T-helper 1 cell treated with Interleukin-12 subunit alpha and Interleukin-12 subunit beta and Interleukin-4 antibody, amounts not matched to agents 30 ng/mL and 1 ng/mL, for 36 hours (primary cell): ENCODE measurements around the gene BCO1. TPM values are rescaled to one million over a fixed set of nuclear protein-coding genes. Genes with fewer than 3 reads are reported as not detected.

Experiments
- intact Hi-C: fragments of 100-400 bp; cut with micrococcal nuclease; formaldehyde crosslinking; loops from one replicate; pipeline ENCODE4 v1.15.1; 2024
- total RNA-seq: library from RNA; stranded (reverse); gene quantifications from 2 replicates; pipeline ENCODE4 v1.2.3, GENCODE V29; 2022

The BCO1 gene
- total RNA-seq, 1 donor from 2014 or later, result not detected

DNA sequence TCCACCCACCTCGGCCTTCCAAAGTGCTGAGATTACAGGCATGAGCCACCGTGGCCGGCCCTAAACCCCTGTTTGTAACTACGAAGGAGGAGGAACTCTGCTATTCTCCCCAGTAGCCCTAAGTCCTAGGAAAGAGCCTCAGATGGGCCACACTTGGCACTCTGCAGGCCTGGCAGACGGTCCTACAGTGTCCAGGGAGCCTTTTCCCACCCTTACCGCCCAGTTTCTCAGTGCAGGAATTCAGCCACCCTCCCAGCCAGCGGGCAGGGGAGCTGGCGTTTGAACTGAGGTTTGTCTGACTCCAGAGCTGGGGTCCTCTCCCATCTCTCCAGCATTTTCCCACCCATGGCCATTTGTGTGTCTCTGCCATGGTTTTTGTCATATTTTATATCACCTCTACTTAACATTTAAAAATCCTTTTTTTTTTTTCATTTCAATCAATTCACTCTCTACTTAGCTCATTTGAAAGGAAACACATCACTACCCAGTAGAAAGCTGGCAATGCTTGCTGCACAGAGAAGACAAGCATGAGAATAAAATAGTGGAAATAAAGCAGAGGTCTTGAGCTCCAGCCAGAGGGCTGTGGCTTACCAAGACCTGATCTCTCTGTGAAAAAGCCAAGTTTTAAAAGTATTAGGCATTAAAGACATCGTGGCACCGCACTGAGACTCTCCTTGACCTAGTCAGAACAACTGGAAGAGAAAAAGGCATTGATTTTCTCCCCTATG, 34.9 kb downstream of the BCO1 start:
- intact Hi-C loops, result no loop called here

DNA sequence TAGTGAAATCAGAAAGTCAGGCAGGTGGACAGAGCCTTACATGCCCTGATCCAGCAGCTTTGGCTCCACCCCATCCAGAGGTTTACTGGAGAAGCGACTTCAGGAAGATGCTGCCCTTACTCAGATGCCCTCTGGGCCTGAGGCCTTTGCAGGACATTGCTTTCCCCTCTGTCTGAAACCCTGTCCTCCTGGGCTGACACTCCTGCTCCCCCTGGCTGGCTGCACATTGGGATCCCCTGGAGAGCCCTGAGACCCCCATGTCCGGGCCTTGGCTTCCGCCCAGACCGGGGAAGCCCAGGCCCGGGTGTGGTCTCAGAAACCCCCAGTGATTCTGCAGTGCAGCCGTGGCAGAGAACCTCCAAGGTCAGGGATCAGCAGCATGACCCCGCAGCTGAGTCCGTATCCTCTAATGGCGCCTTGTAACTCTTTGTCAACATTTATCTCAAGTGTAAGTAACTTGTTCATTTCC, 36.6 kb downstream of the BCO1 start:
- intact Hi-C loops, result no loop called here

DNA sequence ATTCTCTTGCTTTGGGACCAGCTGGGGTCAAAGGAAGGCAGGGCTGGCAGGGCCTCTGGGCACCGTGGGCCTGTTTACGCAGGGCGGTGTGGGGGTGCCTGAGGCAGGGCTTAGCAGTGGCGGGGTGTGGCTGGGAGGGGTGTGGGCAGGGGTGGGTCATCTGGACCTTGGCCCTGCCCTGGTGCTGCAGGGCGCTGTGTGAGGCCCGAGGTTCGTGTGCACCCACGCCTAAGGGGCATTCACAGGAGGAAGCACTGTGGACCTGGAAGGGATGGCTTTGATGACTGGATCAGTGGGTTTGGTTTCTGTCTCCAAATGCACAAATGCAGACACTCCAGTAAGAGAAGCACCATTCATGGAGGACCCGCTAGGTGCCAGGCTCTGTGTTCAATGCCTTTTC, 37.3 kb downstream of the BCO1 start:
- intact Hi-C loops, result no loop called here

DNA sequence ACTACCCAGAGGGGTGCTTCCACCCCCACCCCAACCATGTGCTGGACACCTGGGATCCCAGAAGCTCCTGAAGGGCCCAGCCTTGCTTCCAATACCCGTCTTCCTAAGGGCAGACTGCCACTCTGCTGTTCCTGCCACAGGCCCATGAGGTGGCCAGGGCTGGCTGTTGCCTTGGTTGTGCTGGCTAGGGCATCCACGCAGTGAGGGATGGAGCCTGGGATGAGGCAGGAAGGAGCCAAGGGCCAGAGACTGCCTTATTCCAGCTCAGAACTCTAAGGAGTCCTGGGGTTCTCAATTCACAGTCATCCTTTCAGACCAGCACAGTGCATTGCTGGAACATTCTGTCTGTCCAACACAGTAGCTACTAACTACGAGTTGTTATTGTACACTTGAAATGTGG, 37.8 kb downstream of the BCO1 start:
- intact Hi-C loops, result no loop called here

DNA sequence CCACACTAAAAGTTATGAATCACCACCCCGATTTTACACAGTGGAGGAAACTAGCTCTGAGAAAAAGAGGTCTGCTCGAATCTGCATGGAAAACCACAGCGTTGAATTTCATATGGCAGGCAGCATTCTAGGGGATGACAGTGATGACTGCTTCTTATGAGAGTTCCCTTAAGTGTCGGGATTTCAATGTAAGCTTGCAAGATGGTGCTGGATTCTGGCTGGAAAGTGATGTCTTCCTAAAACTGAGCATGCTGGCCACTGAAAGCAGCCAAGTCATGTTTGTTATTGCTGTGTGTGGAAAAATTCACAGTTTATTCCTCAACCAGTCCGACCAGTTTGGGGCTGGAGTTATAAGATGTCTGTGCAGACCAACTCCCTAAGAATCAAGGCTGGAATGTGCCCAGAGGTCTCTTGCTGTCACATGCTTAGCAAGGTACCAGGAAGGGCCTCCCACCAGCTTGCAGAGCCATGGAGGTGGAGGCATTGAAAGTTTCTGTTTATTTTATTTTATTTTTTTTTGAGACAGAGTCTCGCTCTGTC, 39.1 kb downstream of the BCO1 start:
- intact Hi-C loops, result no loop called here

DNA sequence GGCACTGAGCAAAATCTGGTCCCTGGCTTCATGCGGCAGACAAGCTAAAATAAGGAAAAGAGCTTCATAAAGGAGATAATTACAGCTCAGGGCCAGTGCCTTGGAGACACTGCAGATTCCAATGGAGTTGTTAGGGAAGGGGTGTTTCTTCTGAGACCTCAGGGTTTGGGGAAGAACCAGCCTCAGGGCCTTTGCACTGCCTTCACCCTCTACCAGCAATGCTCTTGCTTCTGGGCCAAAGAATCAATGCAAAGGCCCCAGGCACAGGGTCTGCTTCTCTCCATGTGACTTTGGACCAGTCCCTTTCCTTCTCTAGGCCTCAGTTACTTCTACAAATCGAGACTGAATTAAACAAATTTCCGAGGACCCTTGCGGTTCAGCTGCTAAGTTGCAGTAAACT, 40.0 kb downstream of the BCO1 start:
- intact Hi-C loops, result no loop called here

DNA sequence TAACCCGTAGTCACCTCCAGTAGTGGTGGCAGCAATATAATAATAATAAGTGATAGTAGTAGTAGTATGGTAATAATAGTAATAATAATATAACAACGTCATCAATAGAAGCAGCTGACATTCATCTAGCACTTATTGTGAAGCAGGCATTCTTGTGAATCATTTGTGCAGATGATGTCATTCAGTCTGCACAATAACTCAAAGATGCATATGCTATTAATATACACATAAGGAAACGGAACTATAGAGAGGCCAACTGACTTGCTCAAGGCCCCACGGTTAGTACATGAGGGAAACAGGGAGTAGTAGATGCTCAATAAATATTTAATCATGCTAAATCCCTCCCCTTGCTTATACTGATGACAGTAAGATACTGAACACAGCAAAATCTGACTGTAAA, 40.9 kb downstream of the BCO1 start:
- intact Hi-C loops, result no loop called here

DNA sequence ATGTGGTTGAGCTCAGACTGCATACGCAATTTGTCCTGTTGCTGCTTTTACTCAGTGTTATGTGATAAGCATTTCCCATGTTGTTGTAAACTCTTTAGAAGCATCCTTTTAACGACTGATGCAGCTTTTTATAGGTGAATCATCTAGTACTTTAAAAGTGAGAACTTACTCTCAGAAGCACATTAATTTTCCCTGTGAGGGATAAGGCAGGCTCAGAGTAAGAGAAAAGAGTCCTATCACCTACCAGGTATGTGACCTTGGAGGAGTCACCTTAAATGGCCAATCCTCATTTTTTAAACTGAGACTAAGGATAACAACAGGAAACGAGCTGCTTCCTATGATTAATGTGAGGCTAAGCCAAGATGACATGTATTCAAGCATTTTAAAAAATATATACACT, 41.9 kb downstream of the BCO1 start:
- intact Hi-C loops, result no loop called here

DNA sequence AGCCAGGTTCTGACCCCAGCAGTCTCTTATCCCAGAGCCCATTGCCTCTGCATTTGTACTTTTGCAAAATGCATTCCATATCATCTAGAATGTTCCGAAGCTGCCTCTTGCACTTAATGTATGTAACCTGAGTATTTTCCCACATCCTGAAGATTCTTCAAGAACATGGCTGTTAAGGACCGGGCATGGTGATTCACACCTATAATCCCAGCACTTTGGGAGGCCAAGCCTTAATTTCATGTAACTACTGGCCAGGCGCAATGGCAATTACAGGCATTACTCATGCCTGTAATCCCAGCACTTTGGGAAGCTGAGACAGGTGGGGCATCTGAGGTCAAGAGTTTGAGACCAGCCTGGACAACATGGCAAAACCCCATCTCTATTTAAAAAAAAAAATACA, 44.6 kb downstream of the BCO1 start:
- intact Hi-C loops, result no loop called here

DNA sequence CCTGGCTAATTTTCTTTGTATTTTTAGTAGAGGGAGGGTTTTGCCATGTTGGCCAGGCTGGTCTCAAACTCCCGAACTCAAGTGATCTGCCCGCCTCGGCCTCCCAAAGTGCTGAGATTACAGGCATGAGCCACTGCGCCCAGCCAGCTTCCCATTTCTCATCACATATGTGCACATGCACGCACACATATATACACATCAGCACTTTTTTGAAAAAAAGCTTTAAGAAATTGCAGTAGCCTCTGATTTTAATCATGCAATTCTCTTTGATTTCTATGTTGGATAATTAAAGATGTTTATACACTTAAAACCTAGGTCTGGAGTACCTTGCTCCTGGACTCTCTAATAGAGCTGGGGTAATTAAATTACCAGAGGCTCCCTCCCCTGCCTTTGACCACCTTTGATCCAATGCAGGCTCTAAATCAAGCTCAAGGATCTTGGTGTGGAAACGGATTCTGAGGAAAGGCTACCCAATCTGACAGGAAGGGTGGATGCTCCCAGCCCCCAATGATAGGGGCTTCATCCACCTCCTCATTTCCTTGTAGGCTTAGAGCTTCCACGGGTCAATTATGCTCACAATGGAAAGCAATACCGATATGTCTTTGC, 46.6 kb downstream of the BCO1 start:
- intact Hi-C loops, result no loop called here

DNA sequence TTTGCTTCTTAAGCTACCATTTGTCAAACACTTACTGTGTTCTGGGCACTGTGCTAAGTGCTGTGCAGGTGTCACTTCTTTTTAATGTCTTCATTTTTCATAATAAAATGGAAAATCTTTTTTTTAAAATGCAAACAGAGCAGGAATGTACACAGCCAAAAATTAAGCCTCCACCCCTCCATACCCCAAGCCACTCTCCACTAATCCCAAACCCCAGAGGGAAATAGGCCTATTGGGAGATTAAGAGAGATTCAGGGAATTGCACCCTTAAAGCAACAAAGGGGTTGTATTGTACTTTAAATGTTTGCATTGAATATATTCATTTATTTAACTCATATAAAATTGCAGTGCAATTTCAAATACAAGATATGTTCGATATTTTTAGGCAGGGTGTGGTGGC, 47.7 kb downstream of the BCO1 start:
- intact Hi-C loops, result no loop called here

DNA sequence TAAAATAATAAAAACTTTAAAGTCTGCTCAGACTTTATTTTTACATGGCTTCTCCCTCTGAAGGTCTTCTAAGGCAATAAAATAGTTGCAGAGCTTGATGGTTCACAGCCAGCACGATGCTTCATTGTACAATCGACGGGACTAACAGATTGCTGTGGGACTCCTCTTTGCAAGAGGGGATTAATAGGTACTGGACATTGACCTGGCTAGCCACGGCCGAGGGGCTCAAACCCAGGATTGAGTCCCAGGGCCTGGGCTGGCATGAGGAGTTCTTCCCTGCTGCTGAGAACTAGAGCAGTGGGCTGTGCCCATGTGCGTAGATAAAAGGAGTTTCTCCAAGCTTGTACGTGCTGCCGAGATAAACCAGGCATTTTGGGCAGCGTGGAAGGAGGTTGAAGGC, 52.6 kb downstream of the BCO1 start:
- intact Hi-C loops, result no loop called here

DNA sequence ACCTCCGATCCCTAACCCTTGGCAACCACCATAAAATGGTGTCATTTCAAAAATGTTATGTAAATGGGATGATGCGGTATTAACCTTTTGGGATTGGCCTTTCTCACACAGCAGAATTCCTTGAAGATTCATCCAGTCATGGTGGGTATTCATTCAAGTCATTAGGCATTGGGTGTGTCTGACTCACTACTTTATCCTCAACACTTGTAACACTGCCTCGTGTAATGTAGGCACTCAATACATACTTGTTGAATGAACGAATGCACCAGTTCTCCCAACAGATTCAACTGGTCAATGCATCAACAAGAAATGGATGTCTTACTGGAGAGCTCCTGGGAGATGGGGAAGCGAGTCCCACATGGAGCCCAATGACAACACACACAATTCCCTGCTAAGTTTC, 54.4 kb downstream of the BCO1 start:
- intact Hi-C loops, result no loop called here

DNA sequence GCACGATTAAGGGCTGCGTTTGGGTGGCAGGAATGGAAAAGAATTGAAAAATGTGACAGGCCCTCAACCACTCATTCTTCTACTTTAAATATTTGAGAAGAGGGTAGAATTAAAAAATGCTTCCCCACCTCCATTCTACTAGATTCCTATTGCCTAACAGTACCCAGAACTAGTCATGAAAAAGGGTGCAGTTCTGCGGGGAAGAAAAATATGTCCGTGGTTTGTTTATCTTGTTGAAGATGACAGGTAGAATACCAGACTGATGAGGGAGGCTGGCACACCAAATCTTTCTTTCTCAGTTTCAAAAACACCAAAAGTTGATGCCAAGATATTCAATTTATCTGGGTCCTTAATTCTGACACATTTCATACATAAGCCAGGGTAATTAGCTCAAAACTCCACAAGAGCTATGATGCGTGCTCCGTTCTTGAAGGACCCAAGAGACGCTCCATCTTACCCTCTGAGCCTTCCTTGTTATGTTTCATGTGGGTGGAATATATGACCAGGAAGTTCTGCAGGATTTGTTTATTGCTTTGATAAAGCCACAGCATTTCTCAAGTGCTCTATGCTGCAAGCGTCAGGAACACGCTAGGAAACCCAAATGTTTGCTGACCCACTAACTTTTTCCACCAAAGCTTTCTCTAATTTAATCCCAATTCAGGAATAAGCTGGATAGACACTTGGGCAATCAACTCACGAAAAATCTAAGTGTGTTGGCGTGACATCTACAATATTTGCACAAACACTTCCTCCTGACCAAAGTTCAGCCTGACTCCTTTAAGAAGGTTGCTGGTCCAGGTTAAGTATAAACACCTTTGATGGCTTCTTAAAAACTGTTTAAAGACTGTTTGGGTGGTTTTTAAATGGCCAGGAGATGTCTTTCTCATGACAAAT, 55.7 kb downstream of the BCO1 start:
- intact Hi-C loops, result no loop called here

DNA sequence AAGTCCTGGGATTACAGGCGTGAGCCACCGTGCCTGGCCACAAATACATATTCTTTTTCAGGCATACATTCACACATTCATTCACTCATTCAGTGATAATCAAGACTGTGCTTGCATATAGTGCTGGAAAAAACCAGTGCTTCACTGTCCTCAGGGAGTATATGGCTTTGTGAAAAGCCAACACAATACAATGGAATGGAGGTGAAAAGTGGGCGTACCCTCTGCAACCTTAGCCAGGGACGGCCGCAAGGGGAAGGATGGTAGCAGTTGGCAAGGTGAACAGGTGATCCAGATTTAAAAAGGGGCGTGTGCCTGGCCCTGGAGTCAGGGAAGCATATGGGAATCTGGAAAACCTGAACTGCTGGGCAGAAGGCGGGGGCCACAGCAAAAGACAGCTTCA, 58.1 kb downstream of the BCO1 start:
- intact Hi-C loops, result no loop called here

DNA sequence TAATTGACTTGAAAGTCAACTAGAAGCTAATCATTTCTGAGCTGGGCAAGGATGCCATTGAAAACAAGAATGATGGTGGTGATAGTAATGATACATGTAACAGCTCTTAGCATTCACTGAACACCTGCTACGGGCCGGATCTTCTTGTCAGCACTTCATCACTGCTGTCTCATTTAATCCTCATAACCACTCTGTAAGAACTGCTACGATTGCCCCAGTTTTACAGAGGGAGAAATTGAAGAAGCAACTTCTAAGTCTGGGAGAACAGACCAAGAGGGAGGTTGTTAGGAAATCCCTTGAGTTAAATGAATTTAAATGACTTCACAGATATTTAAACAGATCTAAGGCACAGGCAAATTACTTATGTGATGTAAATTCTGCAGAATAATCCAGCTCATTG, 69.3 kb downstream of the BCO1 start:
- intact Hi-C loops, result no loop called here

DNA sequence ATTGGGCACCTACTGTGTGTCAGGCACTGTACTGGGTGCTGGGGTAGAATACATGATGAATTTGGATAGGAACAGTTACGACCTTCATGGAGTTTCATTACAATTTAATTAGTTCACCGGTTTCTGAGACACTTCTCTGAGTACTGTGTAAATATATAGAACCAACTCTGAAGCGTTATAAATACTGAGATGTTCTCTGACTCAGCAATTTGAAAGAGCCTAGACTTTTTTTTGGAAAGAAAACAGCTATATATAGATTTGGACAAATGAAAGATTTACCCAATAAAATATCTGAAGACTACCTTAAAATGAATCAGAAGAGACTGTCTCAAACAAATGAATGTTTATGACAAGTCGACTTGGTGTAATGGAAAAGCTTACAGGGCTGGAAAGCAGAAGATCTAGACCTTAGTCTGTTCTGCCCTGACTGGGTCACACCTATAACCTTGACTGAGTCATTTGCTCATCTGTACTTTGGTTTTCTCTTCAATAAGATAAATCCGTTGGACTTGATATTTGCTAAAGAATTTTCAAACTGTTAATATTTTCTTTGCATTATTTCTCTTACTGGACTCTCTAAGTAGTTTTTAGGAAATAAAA, 71.7 kb downstream of the BCO1 start:
- intact Hi-C loops, result loop anchor here (10.0 kb wide), 3 partner anchors 705 to 1345 kb away; partner anchors contain the start of gene SDR42E1

DNA sequence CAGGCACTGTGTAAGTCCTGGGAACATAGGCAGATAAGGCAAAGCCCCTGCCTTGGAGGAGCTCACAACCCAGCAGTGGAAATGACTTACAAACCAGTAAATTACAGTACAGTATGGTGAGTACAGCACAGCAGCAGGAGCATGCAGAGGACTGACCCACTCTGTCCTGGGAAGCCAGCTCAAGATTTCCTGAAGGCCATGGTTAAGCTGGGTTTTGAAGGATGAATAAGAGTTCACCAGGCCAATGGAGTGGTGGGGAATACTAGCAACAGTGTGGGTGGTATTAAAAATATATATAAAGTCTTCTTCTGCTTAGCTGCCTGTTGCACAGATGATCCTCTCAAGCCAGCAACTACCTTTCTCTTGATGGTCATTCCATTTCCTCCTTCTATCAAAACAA, 73.3 kb downstream of the BCO1 start:
- intact Hi-C loops, result loop anchor here (10.0 kb wide), 3 partner anchors 703 to 1343 kb away; partner anchors contain the start of gene SDR42E1

DNA sequence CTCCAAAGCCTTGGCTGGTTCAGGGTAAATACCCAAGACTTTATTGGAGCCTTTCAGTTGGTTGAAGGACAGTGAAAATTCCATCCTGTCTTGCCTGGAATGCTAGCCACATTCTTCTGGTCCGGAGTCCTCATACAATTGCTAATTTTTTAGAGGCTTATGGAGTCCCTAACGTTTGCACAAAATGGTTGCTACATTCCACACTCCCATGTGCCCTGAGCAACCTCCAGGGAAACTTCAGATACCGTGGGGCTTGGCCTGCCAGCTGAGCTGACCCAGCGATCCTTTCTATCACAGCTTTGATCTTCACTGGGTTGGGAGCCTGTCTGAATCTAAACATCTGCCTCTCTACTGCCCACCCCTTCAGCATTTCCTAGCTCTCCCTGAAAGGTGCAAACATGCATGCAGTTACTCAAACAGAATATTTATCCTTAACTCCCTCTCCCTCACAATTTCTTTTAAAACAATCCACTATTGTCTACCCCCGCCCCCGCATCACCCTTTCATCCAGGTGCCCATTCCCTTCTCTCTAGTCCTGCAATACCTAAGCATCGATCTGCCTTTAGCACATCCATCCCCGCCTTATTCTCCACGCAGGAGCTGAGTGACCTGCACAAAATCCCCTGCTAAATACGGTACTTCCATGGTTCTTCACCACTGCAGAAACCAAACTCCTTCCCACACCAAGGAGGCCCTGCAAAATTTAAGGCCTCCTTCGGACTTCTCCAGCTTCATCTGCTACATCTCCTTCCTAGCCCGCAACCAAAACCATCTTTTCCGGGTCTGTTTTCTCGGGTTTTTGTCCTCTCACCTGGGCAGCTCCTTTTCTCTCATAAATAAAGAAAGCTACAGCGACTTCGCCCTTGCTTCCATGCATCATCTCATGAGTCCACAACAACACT, 75.5 kb downstream of the BCO1 start:
- intact Hi-C loops, result loop anchor here (1.0 to 10.0 kb wide), 17 partner anchors 53 to 1341 kb away; partner anchors contain the start of genes ATMIN, C16orf46, CENPN and GCSH
